Type B pancreatic cell (in vitro differentiated cells): ENCODE results near the gene PEX14. TPM values are rescaled to one million over a fixed set of nuclear protein-coding genes. Genes with fewer than 3 reads are reported as not detected.
"Not testable (repeated sequence)": the region's sequence is repeated elsewhere in the genome, so short reads cannot be mapped to it uniquely, and the experiment has no call there.

Experiments used
- DNase-seq: peaks from one replicate; pipeline ENCODE4 v3.0.0; 2021; ENCODE audit warnings: mixed read lengths; ENCODE audit not compliant: unreplicated experiment; ENCODE audit errors: extremely low spot score
- H3K27ac Mint-ChIP-seq: 2 replicates; pipeline ENCODE4 v1.8.0; 2021; ENCODE audit warnings: mild to moderate bottlenecking, mixed read lengths
- H3K27me3 Mint-ChIP-seq: 2 replicates; pipeline ENCODE4 v1.8.0; 2021; ENCODE audit warnings: mixed read lengths
- H3K36me3 Mint-ChIP-seq: 2 replicates; pipeline ENCODE4 v1.8.0; 2021; ENCODE audit warnings: mixed read lengths
- H3K4me1 Mint-ChIP-seq: one replicate; pipeline ENCODE4 v1.8.0; 2021; ENCODE audit warnings: mixed read lengths; ENCODE audit not compliant: unreplicated experiment
- H3K4me3 Mint-ChIP-seq: 2 replicates; pipeline ENCODE4 v1.8.0; 2021; ENCODE audit warnings: mild to moderate bottlenecking, mixed read lengths
- H3K9me3 Mint-ChIP-seq: 2 replicates; pipeline ENCODE4 v1.8.0; 2021; ENCODE audit warnings: mixed read lengths
- CTCF ChIP-seq: fragments of 200-600 bp; sonication (generic); conservative IDR thresholded peaks from 2 replicates; pipeline ENCODE4 v1.5.0; 2021; ENCODE audit warnings: antibody characterized with exemption, mild to moderate bottlenecking
- total RNA-seq: library from RNA; stranded (reverse); gene quantifications from 2 replicates; pipeline ENCODE4 v1.2.1, GENCODE V29; 2021; ENCODE audit warnings: low replicate concordance

Gene PEX14
- total RNA-seq, 1 donor from 2014 or later = 22.5 TPM

GRCh38 chr1:10470043-10470442 is 4.7 kb upstream of the PEX14 start:
- Mint-ChIP-seq H3K4me3 (no peak overlapping the region), H3K27ac (no peak overlapping the region), H3K9me3 (no peaks in the 10 kb centered on the region), H3K27me3 (no peaks in the 10 kb centered on the region), H3K36me3 (peaks cover 3% of the 10 kb centered on the region), H3K4me1 (peaks cover 14% of the 10 kb centered on the region)
- TF ChIP-seq CTCF = no peak
- DNase-seq = no peak

DNA sequence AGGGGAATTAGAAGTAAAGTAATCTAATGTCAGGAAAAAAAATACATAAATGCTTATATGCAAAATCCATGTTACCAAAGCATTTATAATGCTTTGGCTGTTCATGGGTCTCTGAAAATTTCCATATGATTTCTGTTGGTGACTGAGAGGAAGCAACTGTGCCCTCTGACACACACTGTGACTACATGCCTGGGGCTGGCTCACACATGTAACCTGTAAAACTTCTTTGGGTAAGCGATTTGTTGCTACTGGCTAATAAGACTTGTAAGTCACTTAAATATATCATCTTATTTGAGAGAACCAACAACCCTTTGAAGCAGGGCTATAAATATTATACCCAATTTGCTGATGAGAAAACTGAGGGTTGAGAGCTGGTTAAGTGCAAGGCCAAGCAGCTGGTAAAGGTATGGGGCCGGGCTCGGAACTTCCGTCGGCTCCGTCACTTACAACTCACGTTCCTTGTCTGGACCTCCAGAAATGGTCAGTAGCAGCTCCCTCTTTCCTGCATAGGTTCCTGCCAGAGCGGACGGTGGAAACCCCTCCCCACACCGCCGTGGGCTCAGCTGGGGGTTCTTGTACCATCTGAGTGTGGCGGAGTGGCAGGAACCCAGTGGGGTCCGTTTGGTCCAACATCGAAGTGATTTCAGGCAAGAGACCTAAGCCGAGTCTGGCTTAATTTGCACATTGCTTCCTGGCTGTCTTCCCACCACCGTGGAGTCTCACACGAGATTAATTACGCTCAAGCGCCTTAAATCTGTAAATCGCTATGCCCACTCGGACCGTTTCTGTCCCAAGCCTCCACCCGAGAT is 3.1 kb upstream of the PEX14 start:
- no peaks in the 10 kb centered on the region for H3K9me3 Mint-ChIP-seq
- H3K27me3 Mint-ChIP-seq = no peaks in the 10 kb centered on the region
- H3K27ac Mint-ChIP-seq = peak overlapping the region; percentile 92
- H3K4me3 Mint-ChIP-seq = peak overlapping the region; percentile 95
- DNase-seq = no peak
- peaks cover 24% of the 10 kb centered on the region for H3K4me1 Mint-ChIP-seq
- peaks cover 3% of the 10 kb centered on the region for H3K36me3 Mint-ChIP-seq
- TF ChIP-seq CTCF = no peak

GRCh38 chr1:10472220-10473144 is 2.3 kb upstream of the PEX14 start, which contains the start of gene DFFA:
DFFA (minus strand) TSS chr1:10472529; CDS start chr1:10472458, 71 bp downstream.
- Mint-ChIP-seq H3K4me1 (peaks cover 26% of the 10 kb centered on the region), H3K27ac (peak within 1 kb of the TSS; percentile 92), H3K36me3 (peaks cover 3% of the 10 kb centered on the region), H3K9me3 (no peaks in the 10 kb centered on the region), H3K4me3 (peak within 1 kb of the TSS; percentile 95), H3K27me3 (no peaks in the 10 kb centered on the region)
- DNase-seq = peak; percentile 92
- no peak for TF ChIP-seq CTCF

DNA sequence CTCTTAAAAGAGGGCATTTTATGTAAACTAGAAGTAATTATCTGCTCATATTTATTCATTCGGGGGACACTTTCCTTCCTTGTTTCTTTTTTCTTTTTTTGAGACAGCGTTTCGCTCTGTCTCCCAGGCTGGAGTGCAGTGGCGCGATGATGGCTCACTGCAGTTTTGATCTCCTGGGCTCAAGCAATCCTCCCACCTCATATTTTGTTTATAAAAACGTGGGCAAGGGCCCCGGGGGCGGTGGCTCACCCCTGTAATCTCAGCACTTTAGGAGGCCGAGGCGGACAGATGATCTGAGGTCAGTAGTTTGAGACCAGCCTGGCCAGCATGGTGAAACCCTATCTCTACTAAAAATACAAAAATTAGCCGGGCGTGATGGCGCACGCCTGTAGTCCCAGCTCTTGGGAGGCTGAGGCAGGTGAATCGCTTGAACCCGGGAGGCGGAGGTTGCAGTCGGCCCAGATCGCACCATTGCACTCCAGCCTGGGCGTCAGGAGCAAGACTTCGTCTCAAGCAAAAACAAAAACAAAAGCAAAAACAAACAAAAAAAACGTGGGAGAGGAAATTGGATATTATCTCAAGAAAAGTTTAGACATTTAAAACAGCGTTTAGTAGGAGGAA is 1.5 kb upstream of the PEX14 start:
- Mint-ChIP-seq H3K9me3 (no peaks in the 10 kb centered on the region), H3K27me3 (no peaks in the 10 kb centered on the region), H3K4me3 (peak overlapping the region; percentile 95), H3K36me3 (peaks cover under 1% of the 10 kb centered on the region), H3K27ac (peak overlapping the region; percentile 92), H3K4me1 (peaks cover 26% of the 10 kb centered on the region)
- DNase-seq = no peak
- TF ChIP-seq CTCF = no peak

GRCh38 chr1:10474309-10474612 is 489 bp upstream of the PEX14 start:
- H3K9me3 Mint-ChIP-seq, DNase-seq, H3K27me3 Mint-ChIP-seq, H3K36me3 Mint-ChIP-seq: not testable (repeated sequence)
- peaks cover 29% of the 10 kb centered on the region for H3K4me1 Mint-ChIP-seq
- H3K27ac Mint-ChIP-seq = peak overlapping the region; percentile 86
- peak overlapping the region; percentile 94 for H3K4me3 Mint-ChIP-seq
